T-cell (primary cell): Measurements from ENCODE around the gene KCNK1. TPM values are rescaled to one million over a fixed set of nuclear protein-coding genes. Genes with fewer than 3 reads are reported as not detected.
"Not testable (repeated sequence)": the region's sequence is repeated elsewhere in the genome, so short reads cannot be mapped to it uniquely, and the experiment has no call there.

ENCODE experiments used
- ATAC-seq, 4 experiments: fragments of 200-7000 bp in 3 of 4; fragments of 150-1000 bp in 1 of 4; cut with Tn5 transposase; replicated peaks in 1 of 4; 1 replicate in 3 of 4; 2 replicates in 1 of 4; pipeline ENCODE4 v1.10.0; 2021; ENCODE audit warnings: moderate library complexity in 3 of 4, mild to moderate bottlenecking in 2 of 4, moderate number of reproducible peaks in 1 of 4
- CTCF ChIA-PET, 2 donors: fragments of 300-600 bp; sonication (Branson Sonifier 250); formaldehyde crosslinking; loops; one replicate each; lab custom pipeline; 2022; ENCODE audit warnings: antibody characterized with exemption in 2 of 2; lab: Charles Lee
- POLR2A ChIA-PET, 2 donors: fragments of 300-600 bp; sonication (Branson Sonifier 250); formaldehyde crosslinking; loops; one replicate each; lab custom pipeline; 2022; ENCODE audit warnings: antibody characterized with exemption in 2 of 2; lab: Charles Lee
- DNase-seq, 35 experiments: peaks; one replicate each; pipeline versions ENCODE4 v3.0.0 to v3.0.0-alpha.2; 2013 to 2023
- H3K27ac ChIP-seq: one replicate; pipeline ENCODE4 v1.5.1; 2013; ENCODE audit warnings: low read length
- H3K27me3 ChIP-seq, 2 experiments: replicated peaks in 1 of 2; 1 replicate in 1 of 2; 2 replicates in 1 of 2; pipeline versions ENCODE4 v1.6.1 to v1.7.0; 2013; ENCODE audit warnings: low read length in 1 of 2, mixed read lengths in 1 of 2; ENCODE audit not compliant: control insufficient read depth in 2 of 2, insufficient read depth in 2 of 2; ENCODE audit errors: extremely low read depth in 1 of 2
- H3K36me3 ChIP-seq, 2 donors: 1 replicate in 1 of 2; 2 replicates in 1 of 2; pipeline versions ENCODE4 v1.6.1 to v1.7.0; 2013; ENCODE audit warnings: low read length in 1 of 2; ENCODE audit not compliant: control insufficient read depth in 2 of 2, insufficient read depth in 1 of 2; ENCODE audit errors: extremely low read depth in 1 of 2
- H3K4me1 ChIP-seq, 2 experiments: 1 replicate in 1 of 2; 2 replicates in 1 of 2; pipeline versions ENCODE4 v1.6.1 to v1.7.0; 2013; ENCODE audit warnings: low read length in 2 of 2, mixed read lengths in 1 of 2; ENCODE audit not compliant: insufficient read depth in 2 of 2, control insufficient read depth in 1 of 2; ENCODE audit errors: extremely low read depth in 1 of 2
- H3K4me3 ChIP-seq, 2 donors: 1 replicate in 1 of 2; 2 replicates in 1 of 2; pipeline versions ENCODE4 v1.5.1 to v1.7.0; 2013; ENCODE audit warnings: mild to moderate bottlenecking in 2 of 2, low read length in 1 of 2, moderate library complexity in 1 of 2; ENCODE audit not compliant: control insufficient read depth in 1 of 2; ENCODE audit errors: extremely low read depth in 1 of 2
- H3K9me3 ChIP-seq: 2 replicates; pipeline ENCODE4 v1.7.0; 2013
- H3K27ac Mint-ChIP-seq, 2 donors: one replicate each; pipeline ENCODE4 v1.8.0; 2020 to 2021; ENCODE audit warnings: mild to moderate bottlenecking in 2 of 2, mixed read lengths in 2 of 2
- H3K27me3 Mint-ChIP-seq, 2 donors: one replicate each; pipeline ENCODE4 v1.8.0; 2021 to 2022; ENCODE audit warnings: mixed read lengths in 2 of 2
- H3K36me3 Mint-ChIP-seq: one replicate; pipeline ENCODE4 v1.8.0; 2021; ENCODE audit warnings: mixed read lengths
- H3K4me1 Mint-ChIP-seq, 3 donors: one replicate each; pipeline ENCODE4 v1.8.0; 2020 to 2022; ENCODE audit warnings: mixed read lengths in 3 of 3, mild to moderate bottlenecking in 1 of 3
- H3K4me3 Mint-ChIP-seq, 3 donors: one replicate each; pipeline ENCODE4 v1.8.0; 2020 to 2022; ENCODE audit warnings: mild to moderate bottlenecking in 3 of 3, mixed read lengths in 3 of 3, moderate library complexity in 3 of 3
- H3K9me3 Mint-ChIP-seq, 3 donors: one replicate each; pipeline ENCODE4 v1.8.0; 2020 to 2022; ENCODE audit warnings: mixed read lengths in 3 of 3
- WGBS: methylation state at CpG from one replicate; pipeline ENCODE4 v1.1.5; 2013; ENCODE audit warnings: missing lambda C conversion rate; ENCODE audit not compliant: insufficient coverage; 5-methylcytosine and 5-hydroxymethylcytosine counted together
- total RNA-seq, 35 experiments: library from RNA in 6 of 35; stranded (reverse) in 6 of 35; fragments of 120-200 nt in 1 of 35; gene quantifications; one replicate each; pipeline versions ENCODE4 v1.2.1 to v1.2.4 and lab custom pipeline; 2013 to 2026

KCNK1 gene
- total RNA-seq, 5 donors from 2014 or later (not counting 1 experiment from before 2014, with no cell fraction given) = 0.26 to 0.76 (median 0.36) TPM; not detected in 2

GRCh38 chr1:233611363-233611762 lies 2.5 kb upstream of the KCNK1 start:
- H3K4me1 Mint-ChIP-seq, CTCF ChIA-PET, ATAC-seq, H3K9me3 ChIP-seq, H3K4me3 Mint-ChIP-seq, H3K4me1 ChIP-seq, H3K27ac Mint-ChIP-seq, POLR2A ChIA-PET, H3K36me3 Mint-ChIP-seq, H3K27ac ChIP-seq, H3K9me3 Mint-ChIP-seq, DNase-seq, H3K4me3 ChIP-seq, H3K36me3 ChIP-seq: not testable (repeated sequence)
- H3K27me3 ChIP-seq = peaks cover 8 to 27% of the 10 kb centered on the region in 2 experiments
- 63% methylated on average over 4 of the region's 5 CpGs for WGBS
- peaks cover 54 to 57% of the 10 kb centered on the region in 2 donors for H3K27me3 Mint-ChIP-seq

- WGBS = 3% methylated on average over 27 of the region's 43 CpGs
- Mint-ChIP-seq H3K4me1 (peaks cover 4 to 6% (median 6%) of the 10 kb centered on the region in 3 donors), H3K9me3 (no peaks in the 10 kb centered on the region), H3K36me3 (no peaks in the 10 kb centered on the region), H3K27me3 (peaks cover 66 to 70% of the 10 kb centered on the region in 2 donors), H3K4me3 (peak overlapping the region in 1 of 3 donors; percentile 25), H3K27ac (no peak overlapping the region)
- ChIA-PET POLR2A (no interaction called here), CTCF (no interaction called here)
- peak in 2 of 4 experiments; percentile 21 to 38 for ATAC-seq
- H3K4me3 ChIP-seq = no peak overlapping the region
- H3K36me3 ChIP-seq = no peaks in the 10 kb centered on the region
- DNase-seq = no peak
- peaks cover 10 to 31% of the 10 kb centered on the region in 2 experiments for H3K27me3 ChIP-seq
- no peak overlapping the region for H3K27ac ChIP-seq
- peaks cover 0 to 2% of the 10 kb centered on the region in 2 experiments for H3K4me1 ChIP-seq
- no peaks in the 10 kb centered on the region for H3K9me3 ChIP-seq
These were observed 352 bp downstream of the KCNK1 start for GRCh38 chr1:233614173-233614742.

GRCh38 chr1:233614743-233615521 lies 1.0 kb downstream of the KCNK1 start:
- WGBS = 29% methylated on average over 21 of the region's 36 CpGs
- H3K36me3 Mint-ChIP-seq = no peaks in the 10 kb centered on the region

GRCh38 chr1:233615571-233615970 lies 1.7 kb downstream of the KCNK1 start:
- POLR2A ChIA-PET = no interaction called here

More at GRCh38 chr1:233614743-233615521, 1.0 kb downstream of the KCNK1 start:
- ATAC-seq (peak in 1 of 4 experiments; percentile 9), DNase-seq (peak in 1 of 35 experiments; percentile 3)
- ChIA-PET CTCF (no interaction called here), POLR2A (no interaction called here)
- peaks cover 4 to 6% (median 6%) of the 10 kb centered on the region in 3 donors for H3K4me1 Mint-ChIP-seq
- H3K27me3 Mint-ChIP-seq = peaks cover 65 to 67% of the 10 kb centered on the region in 2 donors
- peak overlapping the region in 1 of 3 donors; percentile 25 for H3K4me3 Mint-ChIP-seq
- Histone ChIP-seq H3K27me3 (peaks cover 10 to 31% of the 10 kb centered on the region in 2 experiments), H3K9me3 (no peaks in the 10 kb centered on the region), H3K4me1 (peaks cover 0 to 2% of the 10 kb centered on the region in 2 experiments), H3K4me3 (no peak overlapping the region), H3K36me3 (no peaks in the 10 kb centered on the region), H3K27ac (no peak overlapping the region)
- no peaks in the 10 kb centered on the region for H3K9me3 Mint-ChIP-seq
- no peak overlapping the region for H3K27ac Mint-ChIP-seq

GRCh38 chr1:233617025-233617424 lies 3.1 kb downstream of the KCNK1 start:
- DNase-seq (no peak), ATAC-seq (no peak)
- Mint-ChIP-seq H3K27me3 (peaks cover 50 to 57% of the 10 kb centered on the region in 2 donors), H3K9me3 (no peaks in the 10 kb centered on the region), H3K36me3 (no peaks in the 10 kb centered on the region), H3K4me1 (peaks cover 4 to 6% (median 6%) of the 10 kb centered on the region in 3 donors), H3K4me3 (no peak overlapping the region), H3K27ac (no peak overlapping the region)
- Histone ChIP-seq H3K9me3 (no peaks in the 10 kb centered on the region), H3K27me3 (peaks cover 8 to 27% of the 10 kb centered on the region in 2 experiments), H3K36me3 (no peaks in the 10 kb centered on the region), H3K27ac (no peak overlapping the region), H3K4me1 (peaks cover 0 to 2% of the 10 kb centered on the region in 2 experiments), H3K4me3 (no peak overlapping the region)
- ChIA-PET CTCF (no interaction called here), POLR2A (no interaction called here)
- WGBS = no CpG with 5 or more reads among the region's 1 CpG

More at GRCh38 chr1:233615571-233615970, 1.7 kb downstream of the KCNK1 start:
- H3K27ac ChIP-seq = no peak overlapping the region
- Mint-ChIP-seq H3K27ac (no peak overlapping the region), H3K4me3 (no peak overlapping the region), H3K27me3 (peaks cover 63 to 65% of the 10 kb centered on the region in 2 donors), H3K36me3 (no peaks in the 10 kb centered on the region), H3K9me3 (no peaks in the 10 kb centered on the region), H3K4me1 (peaks cover 4 to 6% (median 6%) of the 10 kb centered on the region in 3 donors)
- CTCF ChIA-PET = no interaction called here
- peaks cover 10 to 31% of the 10 kb centered on the region in 2 experiments for H3K27me3 ChIP-seq
- H3K4me3 ChIP-seq = no peak overlapping the region
- H3K36me3 ChIP-seq = no peaks in the 10 kb centered on the region
- no peaks in the 10 kb centered on the region for H3K9me3 ChIP-seq
- 54% methylated on average over 2 of the region's 3 CpGs for WGBS
- peaks cover 0 to 2% of the 10 kb centered on the region in 2 experiments for H3K4me1 ChIP-seq
- ATAC-seq = no peak
- no peak for DNase-seq

GRCh38 chr1:233619414-233619813 lies 5.5 kb downstream of the KCNK1 start:
- peaks cover 6 to 20% of the 10 kb centered on the region in 2 experiments for H3K27me3 ChIP-seq
- H3K4me3 ChIP-seq, H3K27ac ChIP-seq, ATAC-seq, H3K4me1 ChIP-seq, H3K36me3 Mint-ChIP-seq, POLR2A ChIA-PET, DNase-seq, H3K4me3 Mint-ChIP-seq, H3K27ac Mint-ChIP-seq, H3K4me1 Mint-ChIP-seq, H3K9me3 ChIP-seq, H3K9me3 Mint-ChIP-seq, CTCF ChIA-PET, H3K36me3 ChIP-seq: not testable (repeated sequence)
- 92% methylated on average over 2 of the region's 7 CpGs for WGBS
- H3K27me3 Mint-ChIP-seq = peaks cover 44 to 59% of the 10 kb centered on the region in 2 donors
